Left ventricle myocardium inferior (tissue), 1 donor: ENCODE measurements around the gene FIGNL2. TPM values are rescaled to one million over a fixed set of nuclear protein-coding genes. Genes with fewer than 3 reads are reported as not detected.

Experiments
- DNase-seq: peaks from one replicate; pipeline ENCODE4 v3.0.0-alpha.2; 2020
- H3K27ac ChIP-seq: fragments of 200-600 bp; replicated peaks from 2 replicates; pipeline ENCODE4 v1.8.0; 2021
- H3K27me3 ChIP-seq: fragments of 200-600 bp; 2 replicates; pipeline ENCODE4 v1.8.0; 2021; ENCODE audit warnings: low read depth
- H3K36me3 ChIP-seq: fragments of 200-600 bp; 2 replicates; pipeline ENCODE4 v1.8.0; 2021
- H3K4me1 ChIP-seq: fragments of 200-600 bp; 2 replicates; pipeline ENCODE4 v1.8.0; 2021
- H3K4me3 ChIP-seq: fragments of 200-600 bp; 2 replicates; pipeline ENCODE4 v1.8.0; 2021; ENCODE audit warnings: mild to moderate bottlenecking, moderate library complexity
- H3K9me3 ChIP-seq: fragments of 200-600 bp; replicated peaks from 2 replicates; pipeline ENCODE4 v1.8.0; 2021
- CTCF ChIP-seq: fragments of 200-600 bp; IDR thresholded peaks from 2 replicates; pipeline ENCODE4 v1.8.0; 2021; ENCODE audit warnings: antibody characterized with exemption, mild to moderate bottlenecking, borderline replicate concordance
- intact Hi-C: fragments of 100-400 bp; cut with micrococcal nuclease; formaldehyde crosslinking; loops from one replicate; pipeline ENCODE4 v1.11.0; 2022
- total RNA-seq: library from RNA; stranded (reverse); fragmentation: NEBNext Ultra II Directional; extraction: Animal tissue kit (Norgen Biotek cat#: 25700); gene quantifications from one replicate; pipeline ENCODE4 v1.2.1, GENCODE V29; 2021
- donor health status: DM: no; HTN: yes; CAD: no; lungs with severe emphysema.

Gene FIGNL2
- total RNA-seq, 1 donor from 2014 or later: 0.30 TPM

DNA sequence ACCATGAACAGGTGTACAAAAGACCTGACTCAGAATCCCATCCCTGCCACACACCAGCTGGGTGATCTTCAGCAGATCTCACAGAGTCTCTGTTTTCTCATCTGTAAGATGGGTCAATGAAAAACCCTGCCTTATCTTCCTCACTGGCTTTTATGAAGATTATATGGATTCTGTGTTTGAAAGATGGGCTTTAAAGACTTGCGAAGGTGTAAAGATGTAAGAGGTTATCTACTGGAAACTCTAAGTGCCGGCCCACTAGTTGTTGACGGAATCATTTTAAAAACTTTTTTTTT lies 24.1 kb upstream of the FIGNL2 start:
- no peaks in the 10 kb centered on the region for H3K9me3 ChIP-seq
- no peaks in the 10 kb centered on the region for H3K36me3 ChIP-seq
- no peak for TF ChIP-seq CTCF
- no peak overlapping the region for H3K4me3 ChIP-seq
- no peak overlapping the region for H3K27ac ChIP-seq
- intact Hi-C loops: no loop called here
- H3K4me1 ChIP-seq: peaks cover 13% of the 10 kb centered on the region
- DNase-seq: no peak
- peaks cover 37% of the 10 kb centered on the region for H3K27me3 ChIP-seq

- H3K9me3 ChIP-seq: no peaks in the 10 kb centered on the region
- no peak for TF ChIP-seq CTCF
- no peaks in the 10 kb centered on the region for H3K36me3 ChIP-seq
- intact Hi-C loops: no loop called here
- no peak overlapping the region for H3K27ac ChIP-seq
- no peak for DNase-seq
- peaks cover 37% of the 10 kb centered on the region for H3K27me3 ChIP-seq
- H3K4me3 ChIP-seq: no peak overlapping the region
- peaks cover 13% of the 10 kb centered on the region for H3K4me1 ChIP-seq
Measured at GRCh38 chr12:51871918-51872688, 23.6 kb upstream of the FIGNL2 start.

- Histone ChIP-seq H3K27me3 (peaks cover 40% of the 10 kb centered on the region), H3K27ac (no peak overlapping the region), H3K36me3 (no peaks in the 10 kb centered on the region), H3K4me3 (no peak overlapping the region), H3K9me3 (no peaks in the 10 kb centered on the region), H3K4me1 (peaks cover 13% of the 10 kb centered on the region)
- intact Hi-C loops: no loop called here
- TF ChIP-seq CTCF: no peak
- peak; percentile 48 for DNase-seq
Measured at GRCh38 chr12:51871126-51871525, 22.6 kb upstream of the FIGNL2 start.

DNA sequence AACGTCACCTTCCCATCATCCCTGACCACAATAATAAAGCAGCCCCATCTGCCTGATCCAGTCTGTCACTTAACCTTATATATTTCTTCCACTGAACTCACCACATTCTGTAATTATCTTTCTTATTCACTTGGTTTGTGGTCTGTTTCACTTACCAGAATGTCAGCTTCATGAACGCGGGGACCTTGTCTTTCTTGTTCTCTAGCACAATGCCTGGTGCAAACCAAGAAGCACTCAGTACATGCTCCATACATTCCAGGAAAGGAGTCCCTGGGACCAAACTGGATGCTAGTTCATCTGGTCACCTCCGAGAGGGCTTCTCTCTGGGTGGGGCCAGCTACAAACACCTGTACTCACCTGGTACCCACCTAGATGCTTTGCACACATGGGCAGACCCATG lies 22.0 kb upstream of the FIGNL2 start:
- Histone ChIP-seq H3K9me3 (no peaks in the 10 kb centered on the region), H3K4me3 (no peak overlapping the region), H3K4me1 (peaks cover 13% of the 10 kb centered on the region), H3K36me3 (no peaks in the 10 kb centered on the region), H3K27ac (no peak overlapping the region), H3K27me3 (peaks cover 46% of the 10 kb centered on the region)
- no peak for DNase-seq
- intact Hi-C loops: no loop called here
- no peak for TF ChIP-seq CTCF

DNA sequence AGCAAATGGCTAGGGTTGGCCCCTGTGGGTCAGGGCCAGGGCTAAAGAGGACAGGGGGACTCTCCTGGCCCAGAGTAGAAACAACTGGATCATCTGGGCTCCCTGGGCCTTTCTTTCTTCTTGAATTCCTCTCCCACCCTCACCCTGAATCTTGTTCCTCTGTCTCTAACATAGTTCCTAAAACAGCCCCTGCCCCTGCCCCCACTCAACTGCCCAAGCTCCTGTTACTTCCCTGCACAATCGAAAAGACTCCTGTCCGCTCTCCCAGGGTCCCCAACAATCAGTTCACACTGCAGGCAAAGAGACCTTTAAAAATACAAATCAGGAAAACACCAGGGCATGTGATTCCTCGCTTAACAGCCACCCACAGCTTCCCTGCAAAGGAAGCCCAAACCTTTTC lies 21.4 kb upstream of the FIGNL2 start:
- Histone ChIP-seq H3K9me3 (no peaks in the 10 kb centered on the region), H3K4me3 (peak overlapping the region; percentile 67), H3K27me3 (peaks cover 52% of the 10 kb centered on the region), H3K4me1 (peaks cover 13% of the 10 kb centered on the region), H3K36me3 (no peaks in the 10 kb centered on the region), H3K27ac (no peak overlapping the region)
- DNase-seq: no peak
- no peak for TF ChIP-seq CTCF
- intact Hi-C loops: no loop called here
